DOHH2 (cell line): Measurements from ENCODE around the gene ST6GALNAC6.

Experiments used
- CTCF ChIP-seq: fragments of 200-600 bp; sonication (generic); IDR thresholded peaks from one replicate; pipeline ENCODE4 v1.5.1; 2014; ENCODE audit warnings: antibody characterized with exemption, mild to moderate bottlenecking, low read depth, low read length; ENCODE audit not compliant: poor library complexity, severe bottlenecking
- EZH2phosphoT487 ChIP-seq: fragments of 200-600 bp; sonication (generic); IDR thresholded peaks from 2 replicates; pipeline ENCODE4 v1.6.1; 2017; ENCODE audit warnings: borderline replicate concordance, mild to moderate bottlenecking, antibody characterized with exemption, low read length, moderate library complexity, mixed read lengths

GRCh38 chr9:127857278-127857677 lies 42.1 kb downstream of the ST6GALNAC6 start:
- no peak for TF ChIP-seq CTCF
- no peak for TF ChIP-seq EZH2phosphoT487
